H1 (cell line): ENCODE data around the gene MCF2L2. TPM values are rescaled to one million over a fixed set of nuclear protein-coding genes. Genes with fewer than 3 reads are reported as not detected.

Source experiments
- CTCF ChIA-PET: fragments of 300-600 bp; sonication (Branson Sonifier 250); formaldehyde crosslinking; loops from one replicate; lab custom pipeline; 2021; ENCODE audit not compliant: partially characterized antibody; lab: Charles Lee
- POLR2A ChIA-PET: fragments of 300-600 bp; sonication (Branson Sonifier 250); formaldehyde crosslinking; loops from one replicate; lab custom pipeline; 2021; ENCODE audit warnings: inconsistent platforms; ENCODE audit not compliant: partially characterized antibody; lab: Charles Lee
- DNase-seq, 2 experiments: peaks; one replicate each; pipeline versions ENCODE4 v3.0.0 to v3.0.0-alpha.2; 2010 to 2022; ENCODE audit warnings: low spot score in 2 of 2, low read depth in 1 of 2, mixed read lengths in 1 of 2
- FAIRE-seq: peaks from 2 replicates; lab custom pipeline; 2011; peaks lifted over from hg19 to GRCh38; lab: Jason Lieb, UNC
- H2AFZ ChIP-seq: 2 replicates; pipeline ENCODE4 v1.8.1; 2012; ENCODE audit warnings: low read length, inconsistent platforms
- H2AK5ac ChIP-seq: 2 replicates; pipeline ENCODE4 v1.6.1; 2013; ENCODE audit warnings: low read depth, low read length
- H2BK120ac ChIP-seq: replicated peaks from 2 replicates; pipeline ENCODE3; 2013; ENCODE audit warnings: low read depth, low read length, inconsistent platforms
- H2BK12ac ChIP-seq: 2 replicates; pipeline ENCODE4 v1.6.1; 2013; ENCODE audit warnings: low read depth, low read length
- H2BK15ac ChIP-seq: 2 replicates; pipeline ENCODE4 v1.6.1; 2013; ENCODE audit warnings: low read length
- H2BK20ac ChIP-seq: 2 replicates; pipeline ENCODE4 v1.6.1; 2013; ENCODE audit warnings: low read length
- H2BK5ac ChIP-seq: 2 replicates; pipeline ENCODE4 v1.6.1; 2013; ENCODE audit warnings: low read depth, low read length
- H3K14ac ChIP-seq: 2 replicates; pipeline ENCODE4 v1.6.1; 2013; ENCODE audit warnings: inconsistent platforms; ENCODE audit not compliant: insufficient read length
- H3K18ac ChIP-seq: 2 replicates; pipeline ENCODE4 v1.6.1; 2013; ENCODE audit warnings: low read length; ENCODE audit errors: extremely low read depth
- H3K23ac ChIP-seq: 2 replicates; pipeline ENCODE4 v1.6.1; 2013; ENCODE audit warnings: inconsistent platforms; ENCODE audit not compliant: insufficient read length
- H3K23me2 ChIP-seq: 2 replicates; pipeline ENCODE4 v1.6.1; 2013; ENCODE audit warnings: low read depth, low read length
- H3K27ac ChIP-seq: 2 replicates; pipeline ENCODE4 v1.6.1; 2011; ENCODE audit warnings: low read depth, low read length, inconsistent platforms
- H3K27me3 ChIP-seq, 4 experiments: replicated peaks in 1 of 4; 1 replicate in 1 of 4; 2 replicates in 3 of 4; pipeline versions ENCODE4 v1.6.1 to v1.8.1; 2011 to 2013; ENCODE audit warnings: low read length in 3 of 4, mild to moderate bottlenecking in 3 of 4, inconsistent platforms in 2 of 4, mixed read lengths in 2 of 4, moderate library complexity in 1 of 4; ENCODE audit not compliant: control insufficient read depth in 3 of 4, insufficient read depth in 3 of 4; ENCODE audit errors: extremely low read depth in 1 of 4
- H3K36me3 ChIP-seq, 4 experiments: 2 replicates each; pipeline versions ENCODE4 v1.6.1 to v1.8.1; 2011 to 2013; ENCODE audit warnings: mild to moderate bottlenecking in 4 of 4, low read length in 3 of 4, moderate library complexity in 2 of 4, control low read depth in 1 of 4, inconsistent platforms in 1 of 4; ENCODE audit not compliant: insufficient read depth in 4 of 4, control insufficient read depth in 2 of 4
- H3K4ac ChIP-seq: replicated peaks from 2 replicates; pipeline ENCODE3; 2013; ENCODE audit warnings: low read length, low read depth, mixed read lengths, inconsistent platforms; ENCODE audit not compliant: insufficient read length
- H3K4me1 ChIP-seq, 4 experiments: replicated peaks in 1 of 4; 1 replicate in 1 of 4; 2 replicates in 3 of 4; pipeline versions ENCODE4 v1.6.1 to v1.8.1; 2011 to 2013; ENCODE audit warnings: low read length in 3 of 4, inconsistent platforms in 2 of 4, mixed read lengths in 1 of 4; ENCODE audit not compliant: insufficient read depth in 4 of 4, control insufficient read depth in 3 of 4
- H3K4me2 ChIP-seq, 2 experiments: 2 replicates each; pipeline versions ENCODE4 v1.6.1 to v1.8.1; 2011 to 2013; ENCODE audit warnings: low read depth in 2 of 2, low read length in 2 of 2, control low read depth in 1 of 2, inconsistent platforms in 1 of 2, mild to moderate bottlenecking in 1 of 2; ENCODE audit not compliant: insufficient read depth in 1 of 2
- H3K4me3 ChIP-seq, 4 experiments: fragments of 200-600, 300-600 bp in 1 of 4; sonication (generic), shearing (Covaris generic), sonication (Bioruptor Twin) in 1 of 4; 2 replicates each; pipeline versions ENCODE4 v1.5.1 to v1.8.1; 2011 to 2016; ENCODE audit warnings: low read length in 4 of 4, low read depth in 3 of 4, control low read depth in 2 of 4, inconsistent platforms in 2 of 4, mild to moderate bottlenecking in 2 of 4, mixed read lengths in 1 of 4, moderate library complexity in 1 of 4; ENCODE audit not compliant: insufficient read depth in 2 of 4; ENCODE audit errors: extremely low read depth in 1 of 4
- H3K56ac ChIP-seq: replicated peaks from 2 replicates; pipeline ENCODE3; 2013; ENCODE audit warnings: low read depth, mild to moderate bottlenecking, mixed read lengths, low read length, inconsistent platforms; ENCODE audit not compliant: insufficient read length
- H3K79me1 ChIP-seq: 2 replicates; pipeline ENCODE4 v1.6.1; 2013; ENCODE audit warnings: low read depth, low read length, control low read depth
- H3K79me2 ChIP-seq, 2 experiments: 2 replicates each; pipeline versions ENCODE4 v1.6.1 to v1.8.1; 2012 to 2013; ENCODE audit warnings: low read length in 2 of 2, mild to moderate bottlenecking in 2 of 2, inconsistent platforms in 1 of 2; ENCODE audit not compliant: insufficient read depth in 2 of 2, control insufficient read depth in 1 of 2
- H3K9ac ChIP-seq, 4 experiments: replicated peaks in 1 of 4; 1 replicate in 1 of 4; 2 replicates in 3 of 4; pipeline versions ENCODE4 v1.6.1 to v1.8.1; 2011 to 2013; ENCODE audit warnings: low read depth in 3 of 4, low read length in 3 of 4, control low read depth in 2 of 4, mild to moderate bottlenecking in 2 of 4, moderate library complexity in 2 of 4, inconsistent platforms in 1 of 4; ENCODE audit errors: extremely low read depth in 1 of 4
- H3K9me3 ChIP-seq, 2 experiments: 2 replicates each; pipeline versions ENCODE4 v1.6.1 to v1.8.1; 2012 to 2013; ENCODE audit warnings: mild to moderate bottlenecking in 2 of 2, moderate library complexity in 2 of 2, control low read depth in 1 of 2, inconsistent platforms in 1 of 2, low read depth in 1 of 2, low read length in 1 of 2, mixed read lengths in 1 of 2; ENCODE audit not compliant: insufficient read depth in 2 of 2
- H4K20me1 ChIP-seq, 2 experiments: replicated peaks in 1 of 2; 2 replicates each; pipeline versions ENCODE3 to v1.8.1; 2011 to 2013; ENCODE audit warnings: inconsistent platforms in 2 of 2, low read length in 2 of 2, mild to moderate bottlenecking in 1 of 2; ENCODE audit not compliant: insufficient read depth in 2 of 2, control insufficient read depth in 1 of 2
- H4K5ac ChIP-seq: 2 replicates; pipeline ENCODE4 v1.6.1; 2013; ENCODE audit warnings: low read length, low read depth, mixed read lengths, inconsistent platforms; ENCODE audit not compliant: insufficient read length
- H4K8ac ChIP-seq: 2 replicates; pipeline ENCODE4 v1.8.0; 2013; ENCODE audit warnings: mild to moderate bottlenecking, moderate library complexity, low read length, inconsistent platforms; ENCODE audit not compliant: insufficient read depth; ENCODE audit errors: extremely low read depth
- H4K91ac ChIP-seq: replicated peaks from 2 replicates; pipeline ENCODE3; 2013; ENCODE audit warnings: low read length, mixed read lengths, inconsistent platforms; ENCODE audit not compliant: insufficient read length
- ATF3 ChIP-seq: IDR thresholded peaks from 2 replicates; pipeline ENCODE4 v1.6.1; 2011; ENCODE audit warnings: low read depth, mild to moderate bottlenecking, low read length; ENCODE audit not compliant: insufficient read depth
- BCL11A ChIP-seq, 2 experiments: IDR thresholded peaks; one replicate each; pipeline ENCODE4 v1.6.1; 2011; ENCODE audit warnings: low read depth in 2 of 2, low read length in 2 of 2, mild to moderate bottlenecking in 2 of 2
- EGR1 ChIP-seq: IDR thresholded peaks from 2 replicates; pipeline ENCODE4 v1.6.1; 2011; ENCODE audit warnings: low read depth, low read length, borderline replicate concordance
- FOSL1 ChIP-seq: IDR thresholded peaks from 2 replicates; pipeline ENCODE4 v1.6.1; 2011; ENCODE audit warnings: mild to moderate bottlenecking, low read depth, low read length, moderate library complexity; ENCODE audit not compliant: insufficient read depth
- POU5F1 ChIP-seq: IDR thresholded peaks from 2 replicates; pipeline ENCODE4 v1.6.1; 2011; ENCODE audit warnings: low read depth, mild to moderate bottlenecking, low read length, moderate library complexity
- RNF2 ChIP-seq: fragments of 200-900, 300-1000 bp; sonication (generic); IDR thresholded peaks from 2 replicates; pipeline ENCODE4 v1.7.1; 2016; ENCODE audit warnings: borderline replicate concordance, low read depth, mild to moderate bottlenecking, antibody characterized with exemption, low read length; ENCODE audit not compliant: poor library complexity, severe bottlenecking; ENCODE audit errors: missing control alignments
- SIRT6 ChIP-seq: IDR thresholded peaks from one replicate; pipeline ENCODE4 v1.7.1; 2012; ENCODE audit warnings: low read length, inconsistent platforms
- TBP ChIP-seq: IDR thresholded peaks from 2 replicates; pipeline ENCODE4 v1.6.1; 2011; ENCODE audit warnings: low read depth, low read length, improper control_type of control experiment
- WGBS, 2 experiments: shearing (Covaris generic) in 1 of 2; methylation state at CpG; one replicate each; pipeline versions ENCODE4 v1.1.6 to v1.1.7; 2013 to 2015; ENCODE audit warnings: low lambda C conversion rate in 2 of 2, mixed read lengths in 2 of 2, inconsistent platforms in 1 of 2, low coverage in 1 of 2, missing lambda C conversion rate in 1 of 2; ENCODE audit not compliant: insufficient replicate concordance in 2 of 2, insufficient coverage in 1 of 2, insufficient read length in 1 of 2; ENCODE audit errors: extremely low coverage in 1 of 2, missing lambda C conversion rate in 1 of 2; 5-methylcytosine and 5-hydroxymethylcytosine counted together
- polyA plus RNA-seq, 7 experiments: library from polyadenylated mRNA; depleted of rRNA in 3 of 7; stranded (reverse) in 5 of 7; unstranded in 2 of 7; fragments of >200 nt in 5 of 7; fragments of 200-250 nt in 2 of 7; gene quantifications; 1 replicate in 5 of 7; 2 replicates in 1 of 7; 4 replicates in 1 of 7; pipeline versions ENCODE4 v1.2.1 to v1.2.3, GENCODE V29; 2011 to 2013; ENCODE audit warnings: missing spikeins in 2 of 7, mixed read lengths in 2 of 7
- total RNA-seq: library from RNA; stranded (reverse); fragmentation: NEBNext Ultra II Directional; extraction: Animal tissue kit (Norgen Biotek cat#: 25700); gene quantifications from 2 replicates; pipeline ENCODE4 v1.2.1, GENCODE V29; 2021

The MCF2L2 gene
- total and polyA plus RNA-seq, 2 of the 8 experiments (the other 6 are each of a cell fraction or from before 2014, with no cell fraction given), result 4.1 to 13.7 TPM

DNA sequence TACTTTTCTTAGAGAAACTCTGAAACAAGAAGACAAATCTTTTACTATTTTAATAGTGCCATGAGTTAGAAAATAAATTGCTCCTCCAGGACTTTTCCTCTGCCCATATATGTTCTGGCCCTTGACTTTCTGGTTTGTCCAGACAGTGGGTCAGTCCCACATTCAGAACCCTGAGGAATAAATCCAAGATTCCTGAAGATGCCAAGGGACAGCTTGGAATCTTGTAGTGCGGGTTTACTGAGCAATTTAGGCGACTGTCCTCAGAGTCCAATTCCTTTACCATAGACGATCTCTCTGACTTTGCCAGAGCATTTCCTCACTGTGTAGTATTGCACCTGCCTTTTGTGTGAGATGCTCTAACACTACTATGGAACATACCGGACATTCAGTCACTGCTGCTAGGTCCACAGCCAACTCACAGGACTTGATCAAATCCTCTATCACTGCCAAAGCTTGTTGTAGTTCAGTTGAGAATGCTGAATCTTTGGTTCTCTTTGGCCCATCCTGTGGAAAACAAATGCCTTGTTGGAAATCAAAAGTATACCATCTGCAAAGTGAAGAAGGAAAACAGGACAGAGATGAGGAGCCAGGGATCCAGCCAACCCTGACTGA is 212.7 kb downstream of the MCF2L2 start:
- no peaks in the 10 kb centered on the region for H3K79me2 ChIP-seq
- FAIRE-seq, result no peak
- WGBS, 2 experiments, result 80% methylated on average over 4 of the region's 4 CpGs; no CpG with 5 or more reads in 1 of the 2 experiments

More for the DNA sequence above, 212.7 kb downstream of the MCF2L2 start:
- no peaks in the 10 kb centered on the region for H3K27me3 ChIP-seq
- H3K36me3 ChIP-seq, result no peaks in the 10 kb centered on the region; a peak in 1 of 8 replicates
- no peak overlapping the region for H4K91ac ChIP-seq
- no peak overlapping the region for H2BK12ac ChIP-seq
- H3K9me3 ChIP-seq, result no peaks in the 10 kb centered on the region
- H3K4me3 ChIP-seq, result no peak overlapping the region
- H4K20me1 ChIP-seq, result no peaks in the 10 kb centered on the region
- no peak overlapping the region for H2AK5ac ChIP-seq
- H3K4ac ChIP-seq, result no peak overlapping the region
- H3K79me1 ChIP-seq, result no peaks in the 10 kb centered on the region
- H3K27ac ChIP-seq, result no peak overlapping the region
- H2AFZ ChIP-seq, result no peak overlapping the region
- H4K5ac ChIP-seq, result no peak overlapping the region
- TF ChIP-seq BCL11A (IDR thresholded peaks at IDR 0.05; ENCODE audit: low read depth in 2 of 2, low read length in 2 of 2) (no peak), POU5F1 (no peak), SIRT6 (no peak), EGR1 (no peak), RNF2 (no peak), TBP (no peak), ATF3 (no peak), FOSL1 (no peak)
- H2BK15ac ChIP-seq, result no peak overlapping the region
- H2BK5ac ChIP-seq, result no peak overlapping the region
- no peaks in the 10 kb centered on the region; the same call in 1 of the 2 replicates for H3K23me2 ChIP-seq
- DNase-seq, result no peak
- no peak overlapping the region for H3K9ac ChIP-seq
- H3K4me2 ChIP-seq, result no peak overlapping the region
- H2BK20ac ChIP-seq, result no peak overlapping the region
- H3K23ac ChIP-seq, result no peak overlapping the region
- H2BK120ac ChIP-seq, result no peak overlapping the region
- POLR2A ChIA-PET, result no interaction called here
- no peak overlapping the region for H3K56ac ChIP-seq
- no peaks in the 10 kb centered on the region for H3K4me1 ChIP-seq
- H4K8ac ChIP-seq, result no peak overlapping the region
- H3K18ac ChIP-seq, result no peak overlapping the region
- no peak overlapping the region for H3K14ac ChIP-seq
- CTCF ChIA-PET, result interaction anchor here (1.5 to 2.1 kb wide), 2 partner anchors 27 to 167 kb away, joined by 4 to 6 read pairs; no protein-coding TSS in a partner anchor
